HG03469 (cell line): ENCODE data around the gene NACC1.
A peak's percentile ranks its signal among the peaks of the same experiment; 100 is the strongest.

Source experiments
- ATAC-seq: cut with Tn5 transposase; IDR thresholded peaks from one replicate; pipeline ENCODE4 v1.9.1; 2021; ENCODE audit warnings: mild to moderate bottlenecking, moderate library complexity, moderate number of reproducible peaks; ENCODE audit not compliant: unreplicated experiment

Gene NACC1

GRCh38 chr19:13099073-13099999 lies 18.7 kb upstream of the NACC1 start:
- no peak for ATAC-seq

- ATAC-seq, result no peak
Measured at GRCh38 chr19:13100031-13100588, 18.0 kb upstream of the NACC1 start.

GRCh38 chr19:13100841-13101589 lies 17.0 kb upstream of the NACC1 start:
- no peak for ATAC-seq

- no peak for ATAC-seq
Measured at GRCh38 chr19:13101590-13102415, 16.3 kb upstream of the NACC1 start.

- ATAC-seq, result no peak
Measured at GRCh38 chr19:13102416-13102665, 15.7 kb upstream of the NACC1 start.

- ATAC-seq, result peak; percentile 32
Measured at GRCh38 chr19:13102666-13103580, 15.1 kb upstream of the NACC1 start, which contains the start of gene LYL1. TSS of gene LYL1 (minus strand) at chr19:13102858. CDS start at chr19:13101171, 1,687 bp downstream.

- ATAC-seq, result no peak
Measured at GRCh38 chr19:13103581-13104359, 14.3 kb upstream of the NACC1 start.

- ATAC-seq, result no peak
Measured at GRCh38 chr19:13104360-13104847, 13.7 kb upstream of the NACC1 start.

- no peak for ATAC-seq
Measured at GRCh38 chr19:13104848-13105711, 13.0 kb upstream of the NACC1 start.

- ATAC-seq, result no peak
Measured at GRCh38 chr19:13109361-13110098, 8.5 kb upstream of the NACC1 start.

- ATAC-seq, result no peak
Measured at GRCh38 chr19:13110099-13110610, 7.9 kb upstream of the NACC1 start.

GRCh38 chr19:13112555-13112954 lies 5.5 kb upstream of the NACC1 start:
- ATAC-seq, result no peak

GRCh38 chr19:13115936-13116281 lies 2.2 kb upstream of the NACC1 start:
- ATAC-seq, result no peak

GRCh38 chr19:13116282-13117175 lies 1.5 kb upstream of the NACC1 start, which contains the start of gene TRMT1:
TSS of gene TRMT1 (minus strand) at chr19:13116740. CDS start at chr19:13116399, 341 bp downstream.
- ATAC-seq, result no peak

GRCh38 chr19:13117176-13117771 lies 790 bp upstream of the NACC1 start:
- ATAC-seq, result no peak
